Endothelial cell of umbilical vein (primary cell): Measurements from ENCODE around the gene PLCH1. TPM values are rescaled to one million over a fixed set of nuclear protein-coding genes. Genes with fewer than 3 reads are reported as not detected.

ENCODE experiments used
- BruUV-seq: library from RNA; stranded (reverse); fragments of 400-500 nt; replicated peaks from 2 replicates; lab custom pipeline; 2021; lab: Mats Ljungman, UMichigan
- CTCF ChIA-PET: fragments of 300-600, 350-600 bp; sonication (Branson Sonifier 250); formaldehyde crosslinking; loops from one replicate; lab custom pipeline; 2021; ENCODE audit warnings: antibody characterized with exemption, inconsistent platforms; lab: Charles Lee
- POLR2A ChIA-PET: fragments of 300-600, 350-600 bp; sonication (Branson Sonifier 250); formaldehyde crosslinking; loops from one replicate; lab custom pipeline; 2021; ENCODE audit warnings: antibody characterized with exemption, inconsistent platforms; lab: Charles Lee
- DNase-seq: peaks from one replicate; pipeline ENCODE4 v3.0.0-alpha.2; 2011; ENCODE audit warnings: low read depth, low spot score
- FAIRE-seq: peaks from 2 replicates; lab custom pipeline; 2011; peaks lifted over from hg19 to GRCh38; lab: Jason Lieb, UNC
- H2AFZ ChIP-seq: 2 replicates; pipeline ENCODE4 v1.6.0; 2012; ENCODE audit warnings: low read depth, low read length, control low read depth, inconsistent platforms
- H3K27ac ChIP-seq: 2 replicates; pipeline ENCODE4 v1.5.1; 2011; ENCODE audit warnings: low read depth, mild to moderate bottlenecking, control low read depth, low read length, moderate library complexity; ENCODE audit not compliant: insufficient read depth
- H3K27me3 ChIP-seq, 2 experiments: 2 replicates each; pipeline versions ENCODE4 v1.6.0 to v1.6.1; 2011; ENCODE audit warnings: low read length in 2 of 2, mixed read lengths in 1 of 2; ENCODE audit not compliant: control insufficient read depth in 2 of 2, insufficient read depth in 2 of 2
- H3K36me3 ChIP-seq, 2 experiments: 2 replicates in 1 of 2; 3 replicates in 1 of 2; pipeline ENCODE4 v1.5.1; 2011; ENCODE audit warnings: low read length in 2 of 2, mild to moderate bottlenecking in 1 of 2, moderate library complexity in 1 of 2; ENCODE audit not compliant: control insufficient read depth in 2 of 2, insufficient read depth in 2 of 2; ENCODE audit errors: extremely low read depth in 1 of 2
- H3K4me1 ChIP-seq: 3 replicates; pipeline ENCODE4 v1.5.1; 2011; ENCODE audit warnings: mild to moderate bottlenecking, low read length; ENCODE audit not compliant: control insufficient read depth, insufficient read depth; ENCODE audit errors: extremely low read depth
- H3K4me2 ChIP-seq: 2 replicates; pipeline ENCODE4 v1.6.1; 2011; ENCODE audit warnings: low read length, control low read depth, mixed read lengths; ENCODE audit not compliant: insufficient read depth
- H3K4me3 ChIP-seq, 3 experiments: fragments of 200-600 bp in 1 of 3; sonication (generic), shearing (Covaris generic) in 1 of 3; replicated peaks in 1 of 3; 2 replicates each; pipeline ENCODE4 v1.5.1; 2011 to 2016; ENCODE audit warnings: control low read depth in 3 of 3, low read length in 3 of 3, mild to moderate bottlenecking in 2 of 3, inconsistent platforms in 1 of 3, low read depth in 1 of 3, moderate library complexity in 1 of 3; ENCODE audit not compliant: insufficient read depth in 1 of 3
- H3K79me2 ChIP-seq: 2 replicates; pipeline ENCODE4 v1.6.0; 2012; ENCODE audit warnings: low read length, inconsistent platforms; ENCODE audit not compliant: control insufficient read depth, insufficient read depth
- H3K9ac ChIP-seq: replicated peaks from 2 replicates; pipeline ENCODE3; 2011; ENCODE audit warnings: low read length, control low read depth; ENCODE audit not compliant: insufficient read depth; ENCODE audit errors: extremely low read depth
- H3K9me1 ChIP-seq: replicated peaks from 3 replicates; pipeline ENCODE4 v1.6.0; 2011; ENCODE audit warnings: mild to moderate bottlenecking, low read length; ENCODE audit not compliant: control insufficient read depth, insufficient read depth; ENCODE audit errors: extremely low read depth
- H3K9me3 ChIP-seq: replicated peaks from 2 replicates; pipeline ENCODE4 v1.5.1; 2012; ENCODE audit warnings: low read length, inconsistent platforms; ENCODE audit not compliant: control insufficient read depth, insufficient read depth
- H4K20me1 ChIP-seq: replicated peaks from 2 replicates; pipeline ENCODE3; 2011; ENCODE audit warnings: mild to moderate bottlenecking, low read length; ENCODE audit not compliant: control insufficient read depth, insufficient read depth; ENCODE audit errors: extremely low read depth
- EZH2 ChIP-seq: IDR thresholded peaks from 2 replicates; pipeline ENCODE4 v1.6.1; 2012; ENCODE audit warnings: borderline replicate concordance, low read depth, mild to moderate bottlenecking, moderate library complexity, low read length, inconsistent platforms; ENCODE audit not compliant: severe bottlenecking
- FOS ChIP-seq: IDR thresholded peaks from 2 replicates; pipeline ENCODE4 v1.6.1; 2011; ENCODE audit warnings: mild to moderate bottlenecking, low read length, moderate library complexity, borderline replicate concordance; ENCODE audit not compliant: insufficient read depth
- GATA2 ChIP-seq: IDR thresholded peaks from 2 replicates; pipeline ENCODE4 v1.7.0; 2011; ENCODE audit warnings: low read depth, mild to moderate bottlenecking, moderate library complexity, mixed read lengths, low read length; ENCODE audit not compliant: insufficient read length, insufficient read depth
- JUN ChIP-seq: IDR thresholded peaks from 2 replicates; pipeline ENCODE4 v1.6.1; 2011; ENCODE audit warnings: borderline replicate concordance, low read depth; ENCODE audit not compliant: insufficient read length, insufficient read depth
- MYC ChIP-seq: IDR thresholded peaks from one replicate; pipeline ENCODE4 v1.6.1; 2011; ENCODE audit warnings: mild to moderate bottlenecking, low read depth, low read length
- POLR2A ChIP-seq: IDR thresholded peaks from 2 replicates; pipeline ENCODE4 v1.6.1; 2012; ENCODE audit warnings: low read depth, mild to moderate bottlenecking, control low read depth, low read length
- POLR2AphosphoS5 ChIP-seq: IDR thresholded peaks from 2 replicates; pipeline ENCODE4 v1.6.1; 2012; ENCODE audit warnings: low read depth, mild to moderate bottlenecking, control low read depth, low read length, moderate library complexity; ENCODE audit not compliant: insufficient read depth
- dilution Hi-C: fragments of 300-500 bp; cut with MboI; formaldehyde crosslinking; loops from one replicate; pipeline ENCODE4 v1.15.0; 2019; ENCODE audit warnings: low sequenced_read_pairs; ENCODE audit not compliant: extremely low pct_ligation_motif_present
- intact Hi-C: fragments of 100-400 bp; cut with micrococcal nuclease; formaldehyde crosslinking; loops from one replicate; pipeline ENCODE4 v1.10.0; 2022
- polyA plus RNA-seq, 4 experiments: library from polyadenylated mRNA; depleted of rRNA in 3 of 4; stranded (reverse) in 3 of 4; unstranded in 1 of 4; fragments of >200 nt; gene quantifications; 2 replicates each; pipeline versions ENCODE4 v1.2.1 to v1.2.3, GENCODE V29; 2011 to 2012; ENCODE audit warnings: missing spikeins in 1 of 4
- total RNA-seq: library from RNA; stranded (reverse); gene quantifications from 2 replicates; pipeline ENCODE4 v1.2.3, GENCODE V29; 2021
- TF ChIP-seq, protein P1 (sequence below), 2 donors: IDR thresholded peaks; 1 replicate in 1 of 2; 2 replicates in 1 of 2; pipeline ENCODE4 v1.5.1; 2011; ENCODE audit warnings: low read length in 2 of 2, mild to moderate bottlenecking in 2 of 2, moderate library complexity in 2 of 2, control low read depth in 1 of 2, inconsistent platforms in 1 of 2, low read depth in 1 of 2; ENCODE audit not compliant: insufficient read depth in 1 of 2; ENCODE audit errors: extremely low read depth in 1 of 2
- TF ChIP-seq, protein P2 (sequence below): IDR thresholded peaks from 2 replicates; pipeline ENCODE4 v1.6.1; 2011; ENCODE audit not compliant: insufficient read depth, insufficient read length

The PLCH1 gene
- total and polyA plus RNA-seq, 2 donors (not counting 3 experiments of a cell fraction or from before 2014, with no cell fraction given) = 0.03 TPM; not detected in 1

- Histone ChIP-seq H3K27ac (no peak overlapping the region), H4K20me1 (no peaks in the 10 kb centered on the region), H3K9me3 (no peaks in the 10 kb centered on the region), H2AFZ (no peak overlapping the region), H3K4me1 (no peaks in the 10 kb centered on the region), H3K4me2 (no peak overlapping the region), H3K79me2 (no peaks in the 10 kb centered on the region), H3K9ac (no peak overlapping the region), H3K36me3 (no peaks in the 10 kb centered on the region), H3K4me3 (no peak overlapping the region), H3K27me3 (no peaks in the 10 kb centered on the region), H3K9me1 (no peaks in the 10 kb centered on the region)
- intact Hi-C loops (no loop called here), dilution Hi-C loops (no loop called here)
- DNase-seq = no peak
- BruUV-seq = no TSS peak
- FAIRE-seq = no peak
- ChIA-PET CTCF (interaction anchor here (0.8 to 1.6 kb wide), 3 partner anchors 9 to 38 kb away, joined by 3 to 5 read pairs (median 5); no protein-coding TSS in a partner anchor), POLR2A (no interaction called here)
- TF ChIP-seq EZH2 = no peak
- TF ChIP-seq, protein P1, sequence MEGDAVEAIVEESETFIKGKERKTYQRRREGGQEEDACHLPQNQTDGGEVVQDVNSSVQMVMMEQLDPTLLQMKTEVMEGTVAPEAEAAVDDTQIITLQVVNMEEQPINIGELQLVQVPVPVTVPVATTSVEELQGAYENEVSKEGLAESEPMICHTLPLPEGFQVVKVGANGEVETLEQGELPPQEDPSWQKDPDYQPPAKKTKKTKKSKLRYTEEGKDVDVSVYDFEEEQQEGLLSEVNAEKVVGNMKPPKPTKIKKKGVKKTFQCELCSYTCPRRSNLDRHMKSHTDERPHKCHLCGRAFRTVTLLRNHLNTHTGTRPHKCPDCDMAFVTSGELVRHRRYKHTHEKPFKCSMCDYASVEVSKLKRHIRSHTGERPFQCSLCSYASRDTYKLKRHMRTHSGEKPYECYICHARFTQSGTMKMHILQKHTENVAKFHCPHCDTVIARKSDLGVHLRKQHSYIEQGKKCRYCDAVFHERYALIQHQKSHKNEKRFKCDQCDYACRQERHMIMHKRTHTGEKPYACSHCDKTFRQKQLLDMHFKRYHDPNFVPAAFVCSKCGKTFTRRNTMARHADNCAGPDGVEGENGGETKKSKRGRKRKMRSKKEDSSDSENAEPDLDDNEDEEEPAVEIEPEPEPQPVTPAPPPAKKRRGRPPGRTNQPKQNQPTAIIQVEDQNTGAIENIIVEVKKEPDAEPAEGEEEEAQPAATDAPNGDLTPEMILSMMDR (IDR thresholded peaks at IDR 0.05; ENCODE audit: extremely low read depth in 1 of 2, insufficient read depth in 1 of 2, low read depth in 1 of 2, low read length in 2 of 2) = no peak
- TF ChIP-seq POLR2AphosphoS5 = no peak
- no peak for TF ChIP-seq GATA2
- TF ChIP-seq, protein P2, sequence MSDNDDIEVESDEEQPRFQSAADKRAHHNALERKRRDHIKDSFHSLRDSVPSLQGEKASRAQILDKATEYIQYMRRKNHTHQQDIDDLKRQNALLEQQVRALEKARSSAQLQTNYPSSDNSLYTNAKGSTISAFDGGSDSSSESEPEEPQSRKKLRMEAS = no peak
- no peak for TF ChIP-seq MYC
- TF ChIP-seq POLR2A = no peak
- TF ChIP-seq JUN = no peak
- no peak for TF ChIP-seq FOS
These were observed 81.2 kb downstream of the PLCH1 start for GRCh38 chr3:155663467-155664212.
